Measurements from ENCODE around the gene POLE. TPM values are rescaled to one million over a fixed set of nuclear protein-coding genes. Genes with fewer than 3 reads are reported as not detected.

POLE gene
- total RNA-seq, 1 experiment from 2014 or later: 147 TPM

DNA sequence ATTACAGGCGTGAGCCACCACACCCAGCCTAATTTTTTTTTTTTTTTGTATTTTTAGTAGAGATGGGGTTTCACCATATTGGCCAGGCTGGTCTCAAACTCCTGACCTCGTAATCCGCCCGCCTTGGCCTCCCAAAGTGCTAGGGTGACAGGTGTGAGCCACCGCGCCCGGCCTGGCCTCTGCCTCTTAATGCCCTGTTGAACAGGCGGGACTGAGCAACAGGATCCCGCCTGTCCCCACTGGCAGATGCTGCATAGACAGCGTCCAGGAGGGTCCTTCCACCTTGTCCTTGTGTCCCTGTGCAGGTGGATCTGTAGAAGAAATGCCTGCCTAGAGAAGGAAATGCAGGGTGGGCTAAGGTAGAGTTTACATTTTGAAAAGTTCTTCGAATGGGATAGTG is 29.2 kb upstream of the POLE start:
- H3K23ac ChIP-seq (ENCODE audit: insufficient read length, low read depth, low read length): no peak overlapping the region
- WGBS (ENCODE audit: extremely low coverage, insufficient read length, low lambda C conversion rate): no CpG with 5 or more reads among the region's 11 CpGs
- H4K20me1 ChIP-seq (ENCODE audit: control insufficient read depth, insufficient read depth, insufficient read length): no peaks in the 10 kb centered on the region
- H3K9me3 ChIP-seq (ENCODE audit: control insufficient read depth, low read depth, low read length): no peaks in the 10 kb centered on the region
- no peak overlapping the region for H3K4me2 ChIP-seq (ENCODE audit: insufficient read depth, insufficient read length, low read length)
- Mint-ChIP-seq H3K36me3 (ENCODE audit: insufficient read depth in 1 of 3, low read depth in 3 of 3) (peaks cover 30 to 68% (median 63%) of the 10 kb centered on the region in 3 experiments; a peak in 6 of 7 replicates), H3K9me3 (no peaks in the 10 kb centered on the region), H3K4me1 (peaks cover 2 to 5% of the 10 kb centered on the region in 2 experiments; a peak in 2 of 4 replicates), H3K27ac (no peak overlapping the region), H3K27me3 (ENCODE audit: low read depth) (no peaks in the 10 kb centered on the region), H3K4me3 (no peak overlapping the region)
- H2BK20ac ChIP-seq (ENCODE audit: low read depth, low read length, poor library complexity, severe bottlenecking): no peak overlapping the region
- no peak overlapping the region for H3K14ac ChIP-seq (ENCODE audit: insufficient read depth, low read length)
- H3K56ac ChIP-seq (ENCODE audit: insufficient read length, low read depth, low read length): no peak overlapping the region
- peaks cover 6% of the 10 kb centered on the region for H3K79me1 ChIP-seq (ENCODE audit: insufficient read depth, low read depth, low read length, poor library complexity, severe bottlenecking)
- no peak overlapping the region for H2BK5ac ChIP-seq (ENCODE audit: insufficient read length, low read length)
- no peak overlapping the region for H2AK5ac ChIP-seq (ENCODE audit: insufficient read length, low read length)
- no peak overlapping the region for H3K4ac ChIP-seq (ENCODE audit: low read depth, low read length)
- no peak overlapping the region for H3K18ac ChIP-seq (ENCODE audit: insufficient read length, low read depth, low read length)
- DNase-seq: no peak
- H4K8ac ChIP-seq (replicated peaks; ENCODE audit: insufficient read length, low read depth, low read length): no peak overlapping the region
- no peaks in the 10 kb centered on the region for H3K4me1 ChIP-seq (ENCODE audit: insufficient read depth, low read length)
- no peak overlapping the region for H2BK120ac ChIP-seq (ENCODE audit: low read depth, low read length, poor library complexity, severe bottlenecking)
- H4K91ac ChIP-seq (ENCODE audit: insufficient read length, low read depth, low read length): no peak overlapping the region
- no peak overlapping the region for H2AFZ ChIP-seq (ENCODE audit: low read length)
- H3T11ph ChIP-seq (ENCODE audit: low read length): no peak overlapping the region
- H2BK12ac ChIP-seq (ENCODE audit: insufficient read length, low read depth, low read length): no peak overlapping the region
- TF ChIP-seq CTCF (conservative IDR thresholded peaks at IDR 0.05): no peak
- peaks cover 2% of the 10 kb centered on the region for H3K23me2 ChIP-seq (ENCODE audit: insufficient read length, low read depth, low read length, poor library complexity, severe bottlenecking)
- H3K9ac ChIP-seq (ENCODE audit: extremely low read depth, insufficient read length, low read length): no peak overlapping the region
- no peaks in the 10 kb centered on the region for H3K27me3 ChIP-seq (ENCODE audit: insufficient read depth, low read length)
- H4K5ac ChIP-seq (ENCODE audit: insufficient read length, low read depth, low read length): no peak overlapping the region
- no peak overlapping the region for H3K27ac ChIP-seq (ENCODE audit: insufficient read length, low read depth, low read length)
- H2BK15ac ChIP-seq (ENCODE audit: low read depth, low read length): no peak overlapping the region
- peaks cover 14% of the 10 kb centered on the region; the same call in 1 of the 2 replicates for H3K79me2 ChIP-seq (ENCODE audit: insufficient read depth, low read length)

All from H9 (cell line).